A673 (cell line): ENCODE measurements around the gene IFT57. TPM values are rescaled to one million over a fixed set of nuclear protein-coding genes. Genes with fewer than 3 reads are reported as not detected.

ENCODE experiments used
- BruUV-seq: library from RNA; stranded (reverse); fragments of 400-500 nt; replicated peaks from 2 replicates; lab custom pipeline; 2021; lab: Mats Ljungman, UMichigan
- CTCF ChIA-PET: fragments of 300-600 bp; sonication (Branson Sonifier 250); formaldehyde crosslinking; loops from one replicate; lab custom pipeline; 2022; ENCODE audit warnings: antibody characterized with exemption; lab: Charles Lee
- POLR2A ChIA-PET: fragments of 300-600 bp; sonication (Branson Sonifier 250); formaldehyde crosslinking; loops from one replicate; lab custom pipeline; 2022; ENCODE audit warnings: antibody characterized with exemption; ENCODE audit not compliant: low non-redundant PET; lab: Charles Lee
- DNase-seq: peaks from one replicate; pipeline ENCODE4 v3.0.0-alpha.2; 2015; ENCODE audit warnings: low spot score
- H3K27ac ChIP-seq: fragments of 200-600 bp; sonication (generic); 2 replicates; pipeline ENCODE4 v1.5.1; 2016; ENCODE audit warnings: mixed run types, low read depth, mild to moderate bottlenecking, mixed read lengths, antibody characterized with exemption, low read length; ENCODE audit not compliant: poor library complexity, severe bottlenecking
- H3K27me3 ChIP-seq: fragments of 200-600 bp; sonication (generic); replicated peaks from 2 replicates; pipeline ENCODE4 v1.6.1; 2017; ENCODE audit warnings: mixed run types, low read depth, mild to moderate bottlenecking, mixed read lengths, antibody characterized with exemption, low read length; ENCODE audit not compliant: insufficient read depth, poor library complexity
- H3K36me3 ChIP-seq: fragments of 200-600 bp; sonication (generic); 2 replicates; pipeline ENCODE4 v1.6.1; 2016; ENCODE audit warnings: mixed run types, mild to moderate bottlenecking, mixed read lengths, antibody characterized with exemption, low read length; ENCODE audit not compliant: insufficient read depth, poor library complexity, severe bottlenecking
- H3K4me1 ChIP-seq: fragments of 200-600 bp; sonication (generic); 2 replicates; pipeline ENCODE4 v1.6.1; 2017; ENCODE audit warnings: mixed run types, mild to moderate bottlenecking, mixed read lengths, antibody characterized with exemption, low read length; ENCODE audit not compliant: insufficient read depth, poor library complexity, severe bottlenecking
- H3K4me3 ChIP-seq: fragments of 200-600 bp; sonication (generic); 2 replicates; pipeline ENCODE4 v1.5.1; 2016; ENCODE audit warnings: low read depth, mixed run types, mild to moderate bottlenecking, mixed read lengths, low read length; ENCODE audit not compliant: poor library complexity, severe bottlenecking
- H3K9me3 ChIP-seq: fragments of 200-600 bp; sonication (generic); 2 replicates; pipeline ENCODE4 v1.6.1; 2016; ENCODE audit warnings: mixed run types, low read depth, mild to moderate bottlenecking, mixed read lengths, antibody characterized with exemption, low read length; ENCODE audit not compliant: poor library complexity, severe bottlenecking
- EZH2 ChIP-seq: fragments of 200-600 bp; sonication (generic); IDR thresholded peaks from 2 replicates; pipeline ENCODE4 v1.6.1; 2017; ENCODE audit warnings: borderline replicate concordance, low read depth, mild to moderate bottlenecking, mixed read lengths, antibody characterized with exemption, low read length; ENCODE audit not compliant: poor library complexity, severe bottlenecking
- intact Hi-C: fragments of 100-400 bp; cut with micrococcal nuclease; formaldehyde crosslinking; loops from one replicate; pipeline ENCODE4 v1.10.0; 2022; ENCODE audit not compliant: unreplicated experiment
- total RNA-seq: library from RNA; stranded (reverse); gene quantifications from 2 replicates; pipeline ENCODE4 v1.2.3, GENCODE V29; 2021
- TF ChIP-seq, protein P1 (sequence below): fragments of 300-800, 200-600 bp; sonication (generic); conservative IDR thresholded peaks from 2 replicates; pipeline ENCODE4 v1.5.1; 2017; ENCODE audit warnings: low read depth, mild to moderate bottlenecking, antibody characterized with exemption, low read length, moderate library complexity, mixed read lengths

Gene IFT57
- total RNA-seq, 1 experiment from 2014 or later, result 40.9 TPM

DNA sequence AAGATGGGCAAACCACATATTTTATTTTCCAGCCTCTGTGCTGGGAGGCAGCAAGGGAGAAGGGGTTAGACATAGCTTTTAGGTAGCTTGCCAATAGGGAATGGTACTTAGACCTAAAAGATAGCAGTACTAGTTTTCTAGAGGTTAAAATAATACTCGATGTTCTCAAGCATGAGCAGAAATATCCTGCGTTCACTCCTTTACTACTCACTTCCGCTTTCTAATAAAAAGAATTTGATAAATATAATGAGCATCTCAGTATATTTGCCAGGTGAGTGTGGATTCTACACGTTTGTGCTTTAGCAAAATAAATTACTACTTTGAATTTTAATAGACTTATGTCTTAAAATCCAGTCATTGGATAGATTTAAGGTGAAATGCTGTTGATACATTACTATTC, 92.0 kb downstream of the IFT57 start:
- TF ChIP-seq, protein P1, sequence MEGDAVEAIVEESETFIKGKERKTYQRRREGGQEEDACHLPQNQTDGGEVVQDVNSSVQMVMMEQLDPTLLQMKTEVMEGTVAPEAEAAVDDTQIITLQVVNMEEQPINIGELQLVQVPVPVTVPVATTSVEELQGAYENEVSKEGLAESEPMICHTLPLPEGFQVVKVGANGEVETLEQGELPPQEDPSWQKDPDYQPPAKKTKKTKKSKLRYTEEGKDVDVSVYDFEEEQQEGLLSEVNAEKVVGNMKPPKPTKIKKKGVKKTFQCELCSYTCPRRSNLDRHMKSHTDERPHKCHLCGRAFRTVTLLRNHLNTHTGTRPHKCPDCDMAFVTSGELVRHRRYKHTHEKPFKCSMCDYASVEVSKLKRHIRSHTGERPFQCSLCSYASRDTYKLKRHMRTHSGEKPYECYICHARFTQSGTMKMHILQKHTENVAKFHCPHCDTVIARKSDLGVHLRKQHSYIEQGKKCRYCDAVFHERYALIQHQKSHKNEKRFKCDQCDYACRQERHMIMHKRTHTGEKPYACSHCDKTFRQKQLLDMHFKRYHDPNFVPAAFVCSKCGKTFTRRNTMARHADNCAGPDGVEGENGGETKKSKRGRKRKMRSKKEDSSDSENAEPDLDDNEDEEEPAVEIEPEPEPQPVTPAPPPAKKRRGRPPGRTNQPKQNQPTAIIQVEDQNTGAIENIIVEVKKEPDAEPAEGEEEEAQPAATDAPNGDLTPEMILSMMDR, result no peak
- no peak for TF ChIP-seq EZH2
- no peak overlapping the region for H3K4me3 ChIP-seq
- BruUV-seq, result no TSS peak
- CTCF ChIA-PET, result no interaction called here
- H3K36me3 ChIP-seq, result no peaks in the 10 kb centered on the region
- H3K4me1 ChIP-seq, result peaks cover 8% of the 10 kb centered on the region
- POLR2A ChIA-PET, result no interaction called here
- H3K9me3 ChIP-seq, result no peaks in the 10 kb centered on the region
- H3K27me3 ChIP-seq, result no peaks in the 10 kb centered on the region
- no peak overlapping the region for H3K27ac ChIP-seq
- DNase-seq, result no peak
- intact Hi-C loops, result no loop called here

DNA sequence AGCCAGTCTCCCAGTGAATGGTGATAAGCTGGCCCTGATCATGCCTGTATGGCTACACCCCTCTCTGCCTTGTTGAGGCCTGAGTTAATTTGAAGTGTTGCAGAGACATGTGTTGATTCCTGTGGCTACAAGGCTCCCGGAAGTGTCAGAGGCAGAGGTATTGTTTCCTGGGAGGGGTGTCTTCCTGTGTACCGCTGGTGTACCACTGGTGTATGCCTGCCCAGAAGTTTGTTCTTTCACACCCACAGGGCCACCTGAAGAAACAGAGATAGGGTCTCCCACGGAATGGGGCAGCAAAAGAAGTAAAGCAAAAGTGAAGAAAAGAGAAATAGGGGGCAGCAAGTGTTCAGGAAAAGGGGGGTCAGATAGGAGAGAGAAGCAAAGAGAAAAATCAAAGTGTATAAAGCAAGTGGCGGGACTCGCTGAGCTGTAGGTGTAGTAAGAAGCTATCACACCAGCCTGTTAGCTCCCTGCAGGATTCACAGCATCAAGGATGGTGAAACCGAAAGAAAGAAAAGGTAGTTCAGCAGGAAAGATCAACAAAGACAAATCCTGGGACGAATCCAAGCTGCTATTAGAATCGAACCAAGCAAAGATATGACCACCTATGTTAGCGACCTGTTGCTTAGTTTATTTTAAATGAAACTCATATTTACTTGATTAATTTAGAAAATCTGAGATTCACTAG, 94.8 kb downstream of the IFT57 start:
- no TSS peak for BruUV-seq
- no peak for DNase-seq
- peaks cover 7% of the 10 kb centered on the region for H3K4me1 ChIP-seq
- TF ChIP-seq, protein P1, result no peak
- no peak for TF ChIP-seq EZH2
- H3K36me3 ChIP-seq, result no peaks in the 10 kb centered on the region
- no peaks in the 10 kb centered on the region for H3K9me3 ChIP-seq
- intact Hi-C loops, result no loop called here
- CTCF ChIA-PET, result no interaction called here
- no peak overlapping the region for H3K27ac ChIP-seq
- H3K27me3 ChIP-seq, result no peaks in the 10 kb centered on the region
- POLR2A ChIA-PET, result no interaction called here
- no peak overlapping the region for H3K4me3 ChIP-seq

DNA sequence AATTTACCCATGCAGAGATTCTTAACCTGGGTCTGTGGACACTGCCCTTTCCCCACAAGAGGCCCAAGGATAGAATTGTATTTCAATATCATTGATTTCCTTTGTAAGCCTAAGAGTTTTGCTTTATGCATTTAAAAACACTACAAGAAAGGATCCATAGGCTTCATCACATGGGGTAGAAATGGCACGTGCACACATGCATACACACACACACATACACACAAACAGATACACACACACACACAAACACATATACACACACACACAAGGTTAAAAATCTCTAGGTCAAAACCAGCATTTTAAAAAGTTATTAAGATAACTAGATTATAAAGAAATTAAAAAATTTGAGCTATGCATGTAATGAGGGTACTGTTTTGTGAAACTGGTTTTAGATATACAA, 95.9 kb downstream of the IFT57 start:
- no peak for DNase-seq
- Histone ChIP-seq H3K36me3 (no peaks in the 10 kb centered on the region), H3K4me1 (peaks cover 7% of the 10 kb centered on the region), H3K4me3 (no peak overlapping the region), H3K27ac (no peak overlapping the region), H3K9me3 (no peaks in the 10 kb centered on the region), H3K27me3 (no peaks in the 10 kb centered on the region)
- TF ChIP-seq EZH2, result no peak
- TF ChIP-seq, protein P1, result no peak
- CTCF ChIA-PET, result no interaction called here
- BruUV-seq, result no TSS peak
- intact Hi-C loops, result no loop called here
- POLR2A ChIA-PET, result no interaction called here
